IPS DF 4.7 (cell line): Measurements from ENCODE around the gene CMIP.

ENCODE experiments used
- DNase-seq: peaks from one replicate; pipeline ENCODE4 v3.0.0-alpha.2; 2013; ENCODE audit warnings: low spot score; ENCODE audit errors: extremely low read depth

The CMIP gene

GRCh38 chr16:81582655-81583441, 138.2 kb downstream of the CMIP start:
- no peak for DNase-seq

- no peak for DNase-seq
Observed at GRCh38 chr16:81583893-81584631, 139.5 kb downstream of the CMIP start.

GRCh38 chr16:81585785-81586184, 141.2 kb downstream of the CMIP start:
- peak; percentile 46 for DNase-seq

DNA sequence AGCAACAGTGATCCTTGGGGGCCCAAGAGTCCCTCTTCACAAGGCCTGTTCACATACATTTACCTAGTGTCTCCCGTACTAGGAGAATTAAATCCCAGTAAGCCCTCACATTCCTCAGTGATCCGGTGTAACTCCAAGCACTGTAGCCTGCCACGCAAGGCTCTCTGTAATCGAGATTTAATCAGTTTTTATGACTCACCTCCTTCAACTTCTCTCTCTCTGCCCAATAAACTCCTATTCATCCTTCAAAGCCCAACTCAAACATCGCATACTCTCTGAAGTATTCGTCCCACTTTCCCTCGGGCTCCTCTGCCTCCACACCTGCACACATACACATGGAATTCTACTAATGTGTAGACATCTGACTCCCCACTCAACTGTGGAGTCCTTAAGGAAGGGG, 141.8 kb downstream of the CMIP start:
- no peak for DNase-seq

DNA sequence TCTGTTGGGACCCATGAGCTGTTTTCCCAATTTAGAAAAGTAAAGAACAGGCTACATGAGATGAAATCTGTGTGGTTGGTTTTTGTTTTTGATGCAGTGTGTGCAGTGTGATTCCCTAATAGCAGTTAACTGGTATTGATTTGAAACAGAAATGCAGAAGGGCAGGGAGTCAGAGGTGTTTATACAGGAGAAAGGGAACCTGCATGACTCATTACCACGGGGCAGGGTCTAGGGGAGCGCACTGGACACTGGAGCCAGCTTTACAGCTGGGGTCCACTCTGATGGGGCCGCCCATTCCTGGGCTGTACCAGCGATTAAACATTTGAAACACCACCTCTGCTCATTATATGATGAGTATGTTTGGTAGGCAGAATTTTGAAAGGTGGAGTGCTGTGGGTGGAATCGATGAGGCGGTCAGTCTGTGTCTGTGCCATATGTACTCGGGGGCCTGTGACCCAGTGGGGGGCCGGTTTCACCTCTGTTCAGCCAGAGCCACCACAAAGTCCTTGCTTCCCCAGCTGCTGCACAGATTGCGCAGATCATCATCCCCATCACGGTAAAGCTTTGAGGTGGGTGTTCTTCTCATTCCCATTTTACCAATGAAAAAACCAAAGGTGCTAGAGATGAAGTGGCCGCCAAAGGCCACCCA, 142.5 kb downstream of the CMIP start:
- no peak for DNase-seq

DNA sequence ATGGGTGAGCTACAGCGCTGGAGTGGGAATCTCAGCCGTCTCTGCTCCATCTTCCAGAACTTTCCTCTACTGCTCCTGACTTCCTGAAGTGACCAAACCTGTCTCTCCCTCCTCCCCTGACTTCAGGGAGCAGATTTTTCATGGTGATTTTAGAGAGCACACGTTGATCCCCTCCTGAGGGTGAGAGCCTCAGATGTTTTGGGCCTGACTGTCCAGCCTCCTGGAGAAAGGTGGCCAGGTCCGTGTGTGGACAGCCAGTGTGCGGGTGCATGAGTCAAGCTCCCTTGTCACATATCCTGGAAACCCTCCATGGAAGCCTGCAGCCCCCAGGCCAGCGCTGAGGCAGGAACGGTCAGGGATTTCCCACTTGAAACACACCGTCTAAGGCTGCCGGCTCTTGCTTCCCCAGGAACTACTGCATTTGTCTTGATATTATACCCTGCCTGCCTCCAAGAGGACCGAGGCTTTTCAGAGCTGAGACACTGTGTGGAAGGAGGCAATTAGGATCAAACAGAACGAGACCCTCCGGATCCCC, 143.1 kb downstream of the CMIP start:
- no peak for DNase-seq

GRCh38 chr16:81588326-81589081, 143.9 kb downstream of the CMIP start:
- DNase-seq, result no peak

DNA sequence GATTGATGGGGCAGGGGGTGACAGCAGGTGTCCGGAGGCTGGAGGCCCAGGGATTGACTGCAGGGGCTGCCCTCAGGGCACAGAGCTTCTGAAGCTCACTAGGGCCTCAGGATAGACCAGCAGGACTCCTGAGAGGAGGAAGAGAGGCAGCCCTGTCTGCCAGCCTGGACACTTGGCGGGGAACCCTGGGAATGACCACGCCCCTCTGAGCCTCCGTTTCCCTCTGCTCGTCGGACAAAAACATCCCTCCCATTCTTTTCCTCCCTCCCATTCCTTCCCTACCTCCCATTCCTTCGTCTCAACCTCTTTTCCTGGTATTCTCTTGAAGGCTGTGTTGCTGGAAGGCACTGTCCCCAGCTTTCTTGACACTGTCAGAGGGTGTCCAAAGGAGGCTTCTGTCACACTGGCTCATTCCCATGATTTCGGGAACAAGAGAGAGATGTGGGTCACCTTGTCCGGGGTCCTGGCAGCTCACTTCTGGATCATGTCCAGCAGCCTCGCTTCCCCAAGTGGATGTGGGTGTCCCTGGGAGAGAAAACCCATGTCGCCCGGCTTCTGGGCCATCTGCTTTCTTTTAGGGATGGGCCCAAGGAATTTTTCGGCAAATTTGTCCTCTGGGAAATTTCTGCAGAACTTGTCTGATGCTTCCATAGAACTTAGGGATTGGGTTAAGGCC, 145.5 kb downstream of the CMIP start:
- no peak for DNase-seq

DNA sequence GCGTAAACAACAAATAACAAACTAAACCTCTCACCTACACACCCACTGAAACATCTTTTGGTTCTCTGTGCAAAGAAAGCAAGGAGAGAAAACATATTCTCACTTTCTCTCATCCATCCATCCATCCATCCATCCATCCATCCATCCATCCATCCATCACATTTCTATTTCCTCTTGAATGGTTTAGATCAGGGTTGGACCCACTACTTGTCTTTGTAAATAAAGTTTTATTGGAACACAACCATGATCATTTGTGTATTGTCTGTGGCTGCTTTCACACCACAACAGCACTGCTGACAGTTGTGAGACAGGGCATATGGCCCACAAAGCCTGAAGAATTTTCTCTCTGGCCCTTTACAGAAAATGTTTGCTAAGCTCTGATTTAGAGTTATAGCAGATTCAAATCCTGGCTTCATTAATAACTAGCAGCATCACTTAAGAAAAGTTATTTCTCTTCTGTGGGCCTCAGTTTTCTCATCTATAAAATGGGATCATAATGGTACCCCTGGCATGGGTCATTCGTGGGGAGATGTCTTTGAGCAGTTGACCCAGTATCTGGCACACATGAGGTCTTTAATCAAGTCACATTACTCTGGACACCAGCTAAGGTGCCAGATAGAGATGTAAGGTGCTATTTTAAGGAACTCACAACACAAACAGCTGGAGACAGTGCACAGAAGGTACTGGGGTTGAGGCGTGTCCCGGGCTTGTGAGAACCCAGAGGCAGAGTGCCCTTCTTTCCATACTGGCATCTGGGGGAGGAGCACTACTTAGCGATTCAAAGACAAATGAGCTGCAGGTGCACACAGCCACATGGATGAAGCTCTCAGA, 146.3 kb downstream of the CMIP start:
- DNase-seq, result no peak

- no peak for DNase-seq
Observed at GRCh38 chr16:81591545-81591870, 146.9 kb downstream of the CMIP start.

GRCh38 chr16:81592353-81592866, 147.8 kb downstream of the CMIP start:
- no peak for DNase-seq

DNA sequence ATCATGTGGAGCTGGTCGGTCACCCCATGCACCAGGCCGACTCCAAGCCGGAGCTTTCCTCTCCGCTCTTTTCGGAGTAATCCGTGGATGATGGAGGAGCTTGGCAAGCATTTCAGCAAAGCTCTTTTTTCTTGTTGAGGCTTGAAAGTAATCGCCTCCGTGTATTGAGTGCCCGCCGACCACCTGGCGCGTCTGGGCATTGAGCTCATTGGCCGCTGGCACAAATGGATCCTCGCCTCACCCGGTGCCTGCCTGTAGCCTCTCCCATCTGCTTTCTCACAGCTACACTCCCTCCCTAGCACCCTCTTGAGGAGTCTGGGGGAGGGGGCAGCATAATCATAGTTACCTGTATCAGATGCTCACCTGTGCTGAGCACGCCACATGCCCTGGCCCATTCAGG, 148.9 kb downstream of the CMIP start:
- DNase-seq, result no peak

GRCh38 chr16:81595629-81596292, 151.2 kb downstream of the CMIP start:
- no peak for DNase-seq

DNA sequence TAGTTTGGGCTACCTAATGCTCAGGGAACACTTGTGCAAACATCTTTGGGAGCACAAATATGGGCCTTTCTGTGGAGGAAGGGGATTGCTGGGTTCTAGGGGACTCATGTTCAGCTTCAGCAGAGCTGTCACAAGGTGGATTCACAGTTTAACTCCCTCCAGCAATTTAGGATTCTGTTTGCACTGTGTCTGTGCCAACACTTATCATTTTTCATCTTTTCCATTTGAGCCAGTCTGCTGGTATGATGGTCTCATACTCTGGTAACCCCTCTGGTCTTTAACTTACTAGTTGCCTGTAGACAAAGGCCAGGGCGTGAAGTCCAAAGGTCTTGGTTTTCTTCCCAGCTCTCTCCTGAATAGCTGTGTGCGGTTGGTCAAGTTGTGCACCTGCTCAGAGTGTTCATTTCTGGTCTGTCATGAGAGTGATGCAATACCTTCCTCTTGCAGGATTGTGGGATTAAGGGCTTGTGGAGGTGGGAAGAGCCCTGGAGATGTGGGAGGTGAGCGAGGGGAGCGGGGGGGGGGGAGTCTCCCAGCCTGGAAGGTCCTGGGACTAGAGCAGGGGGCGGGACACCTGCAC, 152.6 kb downstream of the CMIP start:
- DNase-seq, result no peak

- DNase-seq, result no peak
Observed at GRCh38 chr16:81598083-81598482, 153.5 kb downstream of the CMIP start.

DNA sequence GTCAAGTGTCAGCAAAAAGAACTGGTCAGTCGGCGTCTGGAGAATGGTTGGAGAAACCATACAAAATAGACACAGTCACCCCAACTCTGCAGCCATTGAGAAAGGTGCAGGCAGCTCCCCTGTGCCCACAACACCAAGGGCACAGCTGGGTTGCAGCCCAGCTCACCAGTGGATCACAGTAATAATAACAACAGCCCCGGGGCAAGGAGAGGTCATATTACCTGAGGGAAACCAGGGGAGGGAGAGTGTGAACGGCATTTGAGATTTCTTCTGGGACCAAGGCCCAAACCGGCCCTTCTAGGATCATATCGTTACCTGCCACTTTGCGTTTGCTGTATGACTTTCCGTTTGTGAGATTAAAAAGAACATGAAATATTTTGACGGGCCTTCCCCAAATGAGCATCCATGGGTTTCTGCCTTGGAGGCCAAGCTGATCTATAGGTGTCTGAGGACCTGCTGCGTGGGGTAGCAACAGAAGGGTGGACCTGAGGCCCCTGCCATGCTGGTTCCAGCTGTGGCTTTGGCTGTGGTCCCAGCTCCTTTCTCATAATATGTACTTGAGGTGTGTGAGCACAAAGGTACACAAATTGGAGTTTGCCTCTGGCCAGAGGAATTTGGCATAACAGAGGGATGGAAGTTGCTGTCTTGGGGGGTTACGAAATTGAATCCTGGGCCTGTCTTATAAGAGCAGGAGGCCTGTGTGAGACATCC, 154.6 kb downstream of the CMIP start:
- DNase-seq, result no peak

DNA sequence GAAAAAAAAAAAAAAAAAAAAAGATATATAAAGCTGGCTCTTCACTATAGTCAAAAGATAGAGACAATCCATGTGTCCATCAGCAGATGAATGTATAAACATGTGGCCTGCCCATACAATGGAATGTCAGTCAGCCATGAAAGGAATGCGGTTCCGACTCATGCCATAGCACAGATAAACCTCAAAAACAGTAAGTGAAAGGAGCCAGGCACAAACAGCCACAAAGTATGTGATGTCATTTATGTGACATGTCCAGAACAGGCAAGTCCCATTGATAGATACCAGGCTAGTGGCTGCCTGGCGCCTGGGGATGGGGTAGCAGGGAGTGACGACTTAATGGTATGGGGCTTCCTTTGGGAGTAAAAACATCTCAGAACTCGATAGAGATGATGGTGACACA, 155.7 kb downstream of the CMIP start:
- DNase-seq, result no peak

DNA sequence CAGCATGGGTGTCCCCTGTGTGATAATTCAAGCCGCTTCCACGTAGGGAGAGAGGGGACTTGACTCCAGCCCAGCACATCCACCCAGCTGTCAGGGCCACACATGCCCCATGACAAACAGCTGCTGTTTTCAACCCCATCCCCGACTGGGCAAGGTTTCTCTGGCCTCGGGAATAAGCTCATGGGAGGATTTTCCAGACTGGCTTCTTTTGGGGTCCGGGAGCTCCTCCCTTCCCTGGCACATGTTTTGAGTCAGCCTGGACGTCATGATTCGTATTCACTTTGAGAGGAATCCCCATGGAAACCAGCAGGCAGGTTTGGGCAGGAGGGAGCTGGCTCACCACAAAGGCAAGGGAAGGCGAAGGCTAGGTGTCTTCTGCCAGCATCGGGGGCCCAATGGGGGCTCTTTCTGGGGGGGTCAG, 156.4 kb downstream of the CMIP start:
- no peak for DNase-seq
